Activated CD4-positive, CD25-positive, alpha-beta regulatory T cell treated with anti-CD3 and anti-CD28 coated beads, Interleukin-2, amount 50 U/mL, for 24 hours (primary cell): ENCODE data around the gene ABCC4.

Experiments
- ATAC-seq, 2 donors: fragments of 150-1000 bp; cut with Tn5 transposase; one replicate each; pipeline ENCODE4 v1.10.0; 2021; ENCODE audit warnings: mild to moderate bottlenecking in 1 of 2, moderate library complexity in 1 of 2

The ABCC4 gene

GRCh38 chr13:95039415-95039814 is 261.8 kb downstream of the ABCC4 start:
- ATAC-seq = no peak

GRCh38 chr13:95038949-95039348 is 262.3 kb downstream of the ABCC4 start:
- no peak for ATAC-seq

- ATAC-seq = no peak
These were observed 265.7 kb downstream of the ABCC4 start for GRCh38 chr13:95035311-95036109.

GRCh38 chr13:95033890-95034289 is 267.4 kb downstream of the ABCC4 start:
- peak; percentile 35 to 69 for ATAC-seq

- ATAC-seq = peak in 1 of 2 donors; percentile 10
These were observed 269.1 kb downstream of the ABCC4 start for GRCh38 chr13:95032121-95032520.

GRCh38 chr13:95030821-95031343 is 270.4 kb downstream of the ABCC4 start:
- no peak for ATAC-seq

- no peak for ATAC-seq
These were observed 273.6 kb downstream of the ABCC4 start for GRCh38 chr13:95027638-95028037.

GRCh38 chr13:95025116-95025515 is 276.1 kb downstream of the ABCC4 start:
- no peak for ATAC-seq

- ATAC-seq = no peak
These were observed 277.8 kb downstream of the ABCC4 start for GRCh38 chr13:95023405-95023804.

GRCh38 chr13:95020298-95020987 is 280.8 kb downstream of the ABCC4 start:
- ATAC-seq = no peak

GRCh38 chr13:95019886-95020285 is 281.4 kb downstream of the ABCC4 start:
- ATAC-seq = no peak

GRCh38 chr13:95007322-95007721 is 293.9 kb downstream of the ABCC4 start:
- ATAC-seq = no peak

- no peak for ATAC-seq
These were observed 296.0 kb downstream of the ABCC4 start for GRCh38 chr13:95005300-95005699.

- ATAC-seq = no peak
These were observed 298.0 kb downstream of the ABCC4 start for GRCh38 chr13:95003019-95003813.

- ATAC-seq = no peak
These were observed 299.1 kb downstream of the ABCC4 start for GRCh38 chr13:95002126-95002525.

GRCh38 chr13:94999871-95000270 is 301.4 kb downstream of the ABCC4 start:
- no peak for ATAC-seq

- no peak for ATAC-seq
These were observed 304.1 kb downstream of the ABCC4 start for GRCh38 chr13:94997126-94997525.

- no peak for ATAC-seq
These were observed 304.8 kb downstream of the ABCC4 start for GRCh38 chr13:94996445-94996844.

- no peak for ATAC-seq
These were observed 306.7 kb downstream of the ABCC4 start for GRCh38 chr13:94994506-94994905.

GRCh38 chr13:94993616-94994015 is 307.6 kb downstream of the ABCC4 start:
- ATAC-seq = no peak

- ATAC-seq = no peak
These were observed 309.0 kb downstream of the ABCC4 start for GRCh38 chr13:94992036-94992960.

GRCh38 chr13:94988654-94989053 is 312.6 kb downstream of the ABCC4 start:
- no peak for ATAC-seq
